CD4-positive, CD25-positive, alpha-beta regulatory T cell (primary cell): ENCODE measurements around the gene MBNL1. TPM values are rescaled to one million over a fixed set of nuclear protein-coding genes. Genes with fewer than 3 reads are reported as not detected.

Experiments
- ATAC-seq, 2 donors: fragments of 150-1000 bp; cut with Tn5 transposase; one replicate each; pipeline ENCODE4 v1.10.0; 2021; ENCODE audit warnings: low read depth in 2 of 2, moderate number of reproducible peaks in 2 of 2, moderate library complexity in 1 of 2
- DNase-seq, 3 donors: peaks; one replicate each; pipeline versions ENCODE4 v3.0.0 to v3.0.0-alpha.2; 2012 to 2022; ENCODE audit warnings: mixed read lengths in 1 of 3
- H3K27ac ChIP-seq: one replicate; pipeline ENCODE4 v1.7.0; 2013; ENCODE audit warnings: mild to moderate bottlenecking, low read length; ENCODE audit not compliant: insufficient read depth, poor library complexity, severe bottlenecking
- H3K27me3 ChIP-seq: one replicate; pipeline ENCODE4 v1.7.0; 2013; ENCODE audit warnings: low read length; ENCODE audit not compliant: control insufficient read depth, insufficient read depth
- H3K36me3 ChIP-seq: one replicate; pipeline ENCODE4 v1.7.0; 2013; ENCODE audit warnings: mild to moderate bottlenecking, low read length, moderate library complexity; ENCODE audit not compliant: control insufficient read depth, insufficient read depth
- H3K4me1 ChIP-seq: 2 replicates; pipeline ENCODE4 v1.7.0; 2013; ENCODE audit warnings: mild to moderate bottlenecking, low read length; ENCODE audit not compliant: insufficient read depth, control insufficient read depth, poor library complexity, severe bottlenecking
- H3K4me3 ChIP-seq: one replicate; pipeline ENCODE4 v1.7.0; 2013; ENCODE audit warnings: low read depth, mild to moderate bottlenecking, low read length, moderate library complexity
- H3K9me3 ChIP-seq, 2 experiments: 1 replicate in 1 of 2; 2 replicates in 1 of 2; pipeline ENCODE4 v1.7.0; 2013; ENCODE audit warnings: low read length in 2 of 2, mild to moderate bottlenecking in 1 of 2, moderate library complexity in 1 of 2; ENCODE audit not compliant: control insufficient read depth in 2 of 2
- H3K27ac Mint-ChIP-seq, 3 donors: one replicate each; pipeline ENCODE4 v1.8.0; 2020 to 2022; ENCODE audit warnings: mild to moderate bottlenecking in 3 of 3, mixed read lengths in 3 of 3, moderate library complexity in 2 of 3
- H3K27me3 Mint-ChIP-seq: one replicate; pipeline ENCODE4 v1.8.0; 2022; ENCODE audit warnings: mild to moderate bottlenecking, mixed read lengths
- H3K36me3 Mint-ChIP-seq: one replicate; pipeline ENCODE4 v1.8.0; 2020; ENCODE audit warnings: mixed read lengths
- H3K4me1 Mint-ChIP-seq, 4 donors: one replicate each; pipeline ENCODE4 v1.8.0; 2020 to 2022; ENCODE audit warnings: mixed read lengths in 4 of 4, mild to moderate bottlenecking in 1 of 4
- H3K4me3 Mint-ChIP-seq, 4 donors: one replicate each; pipeline ENCODE4 v1.8.0; 2020 to 2022; ENCODE audit warnings: mild to moderate bottlenecking in 4 of 4, mixed read lengths in 4 of 4, moderate library complexity in 3 of 4
- H3K9me3 Mint-ChIP-seq, 7 donors: one replicate each; pipeline ENCODE4 v1.8.0; 2020 to 2022; ENCODE audit warnings: mixed read lengths in 7 of 7, mild to moderate bottlenecking in 3 of 7, moderate library complexity in 2 of 7
- polyA plus RNA-seq, 4 donors: library from polyadenylated mRNA; unstranded; fragments of 300-500 nt; fragmentation: Illumina TruSeq; gene quantifications; one replicate each; pipeline ENCODE4 v1.2.3, GENCODE V29; 2021
- total RNA-seq: library from RNA; stranded (reverse); gene quantifications from one replicate; pipeline ENCODE4 v1.2.3, GENCODE V29; 2022

MBNL1 gene
- total and polyA plus RNA-seq, 5 donors from 2014 or later: 221 to 726 (median 252) TPM

DNA sequence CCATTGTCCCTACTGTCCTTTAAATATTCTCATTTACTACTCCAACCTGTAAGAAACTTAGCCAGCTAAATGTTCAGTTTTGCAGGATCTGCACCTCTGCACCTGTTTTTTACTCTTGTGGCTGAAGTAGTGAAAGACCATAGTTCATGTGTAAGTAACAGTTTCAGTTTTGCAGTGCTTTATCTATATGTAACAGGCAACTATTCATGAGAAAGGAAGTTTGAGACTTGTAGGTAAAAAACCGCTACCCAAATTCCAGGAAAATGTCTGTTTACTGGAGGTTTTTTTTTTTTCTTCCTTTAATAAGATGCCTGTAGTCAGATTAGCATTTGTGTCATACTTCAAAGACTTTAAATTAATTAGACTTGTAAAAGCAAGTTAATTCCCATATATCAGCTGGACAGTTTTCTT is 25.4 kb upstream of the MBNL1 start:
- DNase-seq: peak in 2 of 3 donors; percentile 54 to 92
- Mint-ChIP-seq H3K4me1 (peaks cover 30 to 66% (median 40%) of the 10 kb centered on the region in 4 donors), H3K4me3 (peak overlapping the region; percentile 92 to 100 (median 96)), H3K27ac (peak overlapping the region; percentile 81 to 99 (median 90)), H3K27me3 (no peaks in the 10 kb centered on the region), H3K36me3 (no peaks in the 10 kb centered on the region), H3K9me3 (no peaks in the 10 kb centered on the region)
- peak; percentile 85 for ATAC-seq
- no peaks in the 10 kb centered on the region for H3K9me3 ChIP-seq
- no peaks in the 10 kb centered on the region for H3K36me3 ChIP-seq
- H3K27me3 ChIP-seq: no peaks in the 10 kb centered on the region
- peak overlapping the region; percentile 79 for H3K27ac ChIP-seq
- H3K4me1 ChIP-seq: peaks cover 56% of the 10 kb centered on the region
- H3K4me3 ChIP-seq: peak overlapping the region; percentile 96

GRCh38 chr3:152243721-152244516 is 24.8 kb upstream of the MBNL1 start:
- peaks cover 30 to 62% (median 40%) of the 10 kb centered on the region in 4 donors for H3K4me1 Mint-ChIP-seq
- H3K36me3 Mint-ChIP-seq: no peaks in the 10 kb centered on the region

GRCh38 chr3:152244517-152244888 is 24.2 kb upstream of the MBNL1 start:
- H3K27me3 ChIP-seq: no peaks in the 10 kb centered on the region
- H3K4me3 Mint-ChIP-seq: peak overlapping the region; percentile 92 to 100 (median 96)
- peaks cover 56% of the 10 kb centered on the region for H3K4me1 ChIP-seq
- H3K9me3 Mint-ChIP-seq: no peaks in the 10 kb centered on the region
- peak overlapping the region; percentile 81 to 99 (median 90) for H3K27ac Mint-ChIP-seq
- H3K4me3 ChIP-seq: peak overlapping the region; percentile 96
- DNase-seq (no peak), ATAC-seq (no peak)
- no peaks in the 10 kb centered on the region for H3K36me3 ChIP-seq
- H3K36me3 Mint-ChIP-seq: no peaks in the 10 kb centered on the region
- H3K9me3 ChIP-seq: no peaks in the 10 kb centered on the region
- peaks cover 30 to 62% (median 39%) of the 10 kb centered on the region in 4 donors for H3K4me1 Mint-ChIP-seq
- no peaks in the 10 kb centered on the region for H3K27me3 Mint-ChIP-seq
- peak overlapping the region; percentile 79 for H3K27ac ChIP-seq

More at GRCh38 chr3:152243721-152244516, 24.8 kb upstream of the MBNL1 start:
- Mint-ChIP-seq H3K27me3 (no peaks in the 10 kb centered on the region), H3K9me3 (no peaks in the 10 kb centered on the region), H3K27ac (peak overlapping the region; percentile 81 to 99 (median 90)), H3K4me3 (peak overlapping the region; percentile 92 to 100 (median 96))
- ATAC-seq: peak; percentile 15 to 45
- Histone ChIP-seq H3K27ac (peak overlapping the region; percentile 79), H3K27me3 (no peaks in the 10 kb centered on the region), H3K36me3 (no peaks in the 10 kb centered on the region), H3K4me1 (peaks cover 56% of the 10 kb centered on the region), H3K4me3 (peak overlapping the region; percentile 96), H3K9me3 (no peaks in the 10 kb centered on the region)
- peak in 1 of 3 donors; percentile 75 for DNase-seq

GRCh38 chr3:152245498-152246170 is 23.1 kb upstream of the MBNL1 start:
- Mint-ChIP-seq H3K36me3 (no peaks in the 10 kb centered on the region), H3K4me1 (peaks cover 22 to 50% (median 31%) of the 10 kb centered on the region in 4 donors), H3K27ac (peak overlapping the region; percentile 82 to 91 (median 85)), H3K27me3 (no peaks in the 10 kb centered on the region), H3K9me3 (no peaks in the 10 kb centered on the region), H3K4me3 (peak overlapping the region; percentile 91 to 94 (median 92))
- DNase-seq (peak in 1 of 3 donors; percentile 66), ATAC-seq (no peak)
- Histone ChIP-seq H3K9me3 (no peaks in the 10 kb centered on the region), H3K27me3 (no peaks in the 10 kb centered on the region), H3K4me1 (peaks cover 45% of the 10 kb centered on the region), H3K4me3 (peak overlapping the region; percentile 96), H3K36me3 (no peaks in the 10 kb centered on the region), H3K27ac (peak overlapping the region; percentile 79)

DNA sequence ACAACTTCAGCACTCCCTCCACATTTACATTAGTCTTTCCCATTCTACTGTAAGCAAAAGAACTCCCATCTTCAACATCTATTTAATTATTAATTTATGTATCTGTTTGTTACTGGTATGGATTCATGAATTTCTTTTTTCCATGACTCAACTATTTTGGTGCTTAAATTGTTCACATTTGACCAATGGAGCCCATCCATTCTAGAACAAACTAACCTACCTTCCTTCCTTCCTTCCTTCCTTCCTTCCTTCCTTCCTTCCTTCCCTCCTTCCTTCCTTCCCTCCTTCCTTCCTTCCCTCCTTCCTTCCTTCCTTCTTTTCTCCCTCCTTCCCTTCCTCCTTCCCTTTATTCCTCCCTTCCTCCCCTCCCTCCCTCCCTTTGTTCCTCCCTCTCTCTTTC is 16.8 kb upstream of the MBNL1 start:
- H3K4me3 ChIP-seq: peak overlapping the region; percentile 53
- H3K36me3 ChIP-seq: no peaks in the 10 kb centered on the region
- Mint-ChIP-seq H3K27me3 (no peaks in the 10 kb centered on the region), H3K27ac (peak overlapping the region; percentile 39 to 83 (median 82)), H3K4me1 (peaks cover 48 to 69% (median 53%) of the 10 kb centered on the region in 4 donors), H3K9me3 (peaks cover 0 to 2% (median 0%) of the 10 kb centered on the region in 7 donors), H3K4me3 (peak overlapping the region in 2 of 4 donors; percentile 28 to 71), H3K36me3 (peaks cover 4% of the 10 kb centered on the region)
- DNase-seq: no peak
- peak overlapping the region; percentile 86 for H3K27ac ChIP-seq
- no peaks in the 10 kb centered on the region for H3K27me3 ChIP-seq
- peaks cover 55% of the 10 kb centered on the region for H3K4me1 ChIP-seq
- no peaks in the 10 kb centered on the region for H3K9me3 ChIP-seq
- no peak for ATAC-seq

DNA sequence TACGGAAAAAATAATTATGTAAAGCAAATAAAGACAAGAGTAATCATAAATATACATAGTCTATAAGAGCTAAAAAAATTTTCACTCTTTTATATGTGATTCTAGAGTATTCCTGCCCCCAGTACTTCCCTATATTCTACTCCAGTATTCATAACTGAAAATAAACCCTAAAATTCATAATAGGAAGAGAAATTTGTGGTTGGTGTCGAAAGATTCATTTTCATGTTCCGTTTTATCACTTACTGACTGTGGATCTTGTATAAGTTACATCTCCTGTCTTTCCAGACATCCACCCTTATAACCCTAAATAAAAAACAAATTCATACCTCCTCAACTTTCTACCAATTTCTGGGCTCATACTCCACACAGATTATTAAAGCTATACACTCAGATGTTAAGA is 16.0 kb upstream of the MBNL1 start:
- Mint-ChIP-seq H3K9me3 (peaks cover 0 to 2% (median 0%) of the 10 kb centered on the region in 7 donors), H3K27me3 (no peaks in the 10 kb centered on the region), H3K27ac (peak overlapping the region; percentile 70 to 98 (median 93)), H3K4me1 (peaks cover 55 to 76% (median 62%) of the 10 kb centered on the region in 4 donors), H3K4me3 (peak overlapping the region; percentile 26 to 70 (median 55)), H3K36me3 (peaks cover 4% of the 10 kb centered on the region)
- Histone ChIP-seq H3K27me3 (no peaks in the 10 kb centered on the region), H3K36me3 (no peaks in the 10 kb centered on the region), H3K4me3 (peak overlapping the region; percentile 72), H3K27ac (peak overlapping the region; percentile 86), H3K4me1 (peaks cover 58% of the 10 kb centered on the region), H3K9me3 (no peaks in the 10 kb centered on the region)
- ATAC-seq: no peak
- no peak for DNase-seq

- H3K27me3 Mint-ChIP-seq: no peaks in the 10 kb centered on the region
- no peak for ATAC-seq
- Histone ChIP-seq H3K27me3 (no peaks in the 10 kb centered on the region), H3K27ac (peak overlapping the region; percentile 86), H3K4me1 (peaks cover 63% of the 10 kb centered on the region), H3K36me3 (no peaks in the 10 kb centered on the region), H3K9me3 (no peaks in the 10 kb centered on the region), H3K4me3 (peak overlapping the region; percentile 72)
- peaks cover 57 to 76% (median 66%) of the 10 kb centered on the region in 4 donors for H3K4me1 Mint-ChIP-seq
- peaks cover 0 to 2% (median 0%) of the 10 kb centered on the region in 7 donors for H3K9me3 Mint-ChIP-seq
- peaks cover 4% of the 10 kb centered on the region for H3K36me3 Mint-ChIP-seq
- no peak for DNase-seq
- H3K27ac Mint-ChIP-seq: peak overlapping the region; percentile 70 to 98 (median 93)
- peak overlapping the region in 3 of 4 donors; percentile 26 to 70 (median 59) for H3K4me3 Mint-ChIP-seq
Measured at GRCh38 chr3:152253514-152253913, 15.2 kb upstream of the MBNL1 start.
